PC-9 (cell line): Measurements from ENCODE around the gene SLC16A12.

Source experiments
- CTCF ChIP-seq: fragments of 200-600 bp; sonication (generic); conservative IDR thresholded peaks from 2 replicates; pipeline ENCODE4 v1.6.1; 2017; ENCODE audit warnings: mixed run types, antibody characterized with exemption, mild to moderate bottlenecking, moderate library complexity
- EZH2 ChIP-seq: fragments of 200-600 bp; sonication (generic); IDR thresholded peaks from 2 replicates; pipeline ENCODE4 v1.8.0; 2017; ENCODE audit warnings: antibody characterized with exemption, low read depth

- TF ChIP-seq CTCF (no peak), EZH2 (no peak)
These were observed 16.2 kb downstream of the SLC16A12 start for GRCh38 chr10:89518876-89519842.
